ENCODE measurements around the gene CFAP410. TPM values are rescaled to one million over a fixed set of nuclear protein-coding genes. Genes with fewer than 3 reads are reported as not detected.

The CFAP410 gene
- total RNA-seq, 1 experiment from 2014 or later: 26.3 TPM

DNA sequence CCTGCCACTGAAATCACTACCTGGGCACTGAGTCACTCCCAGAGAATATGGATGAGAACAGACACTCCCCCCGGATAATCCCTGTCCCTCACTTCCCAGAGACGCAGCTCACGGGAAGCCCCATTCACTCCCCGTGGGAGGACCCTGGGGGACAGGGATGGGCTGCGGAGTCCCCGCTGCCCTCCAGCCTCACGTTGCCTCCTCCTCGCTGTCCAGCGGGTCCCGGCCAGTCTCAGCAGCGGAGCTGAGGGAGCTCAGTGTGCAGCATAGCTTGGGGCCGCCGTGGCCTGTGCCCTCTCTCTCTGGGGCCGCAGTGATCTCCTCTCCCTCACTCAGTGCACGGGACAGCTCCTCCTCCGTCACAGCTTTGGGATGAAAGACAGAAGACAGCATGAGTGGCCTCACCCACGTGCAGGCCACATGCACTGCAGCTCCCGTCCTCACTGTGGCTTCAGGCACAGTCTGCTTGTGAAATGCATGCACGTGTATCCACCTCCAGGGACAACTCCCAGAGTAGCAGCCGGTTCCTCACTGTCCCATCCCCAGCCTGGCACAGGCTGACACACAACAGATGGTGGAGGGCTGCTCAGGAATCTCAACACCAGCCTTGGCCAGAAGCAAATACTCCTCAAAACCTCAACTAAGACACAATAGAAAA lies 7.4 kb downstream of the CFAP410 start:
- DNase-seq (ENCODE audit: low spot score): no peak

- DNase-seq (ENCODE audit: low spot score): no peak
These were observed 8.0 kb downstream of the CFAP410 start for GRCh38 chr21:44331209-44331608.

- DNase-seq (ENCODE audit: low spot score): no peak
These were observed 8.5 kb downstream of the CFAP410 start for GRCh38 chr21:44330698-44331097.

DNA sequence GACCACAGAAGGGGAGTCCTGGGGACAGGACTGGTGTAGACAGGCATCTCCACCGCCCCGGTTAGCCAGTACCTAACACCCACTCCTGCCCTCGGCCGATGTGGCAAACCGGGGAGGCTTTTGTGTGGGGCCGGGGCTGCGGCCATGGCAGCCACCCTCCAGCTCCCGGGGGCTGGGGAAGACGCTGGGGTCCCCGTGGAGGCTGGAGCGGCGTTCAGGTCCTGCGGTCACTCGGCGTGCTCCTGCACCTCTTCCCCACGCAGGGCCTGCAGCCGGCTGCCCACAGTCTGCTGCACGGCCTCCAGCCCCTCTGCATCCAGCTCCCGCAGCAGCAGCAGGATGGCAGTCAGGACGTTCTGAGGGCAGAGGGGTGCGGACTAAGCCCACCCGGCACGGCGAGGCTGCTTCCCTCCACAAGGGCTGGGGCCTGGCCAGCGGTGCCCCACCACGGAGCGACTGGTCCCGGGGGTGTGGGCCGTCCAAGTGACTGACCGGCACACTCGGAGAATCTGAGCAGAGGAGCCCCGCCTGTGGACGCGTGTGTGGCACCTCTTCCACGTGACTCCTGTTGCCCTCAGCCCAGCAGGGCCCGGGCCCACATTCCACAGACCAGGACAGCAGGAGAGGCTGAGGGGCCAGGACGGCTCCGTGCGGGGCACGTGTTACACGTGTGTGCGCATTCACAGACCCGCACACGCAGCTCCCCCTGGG lies 9.1 kb downstream of the CFAP410 start:
- DNase-seq (ENCODE audit: low spot score): no peak

GRCh38 chr21:44329086-44329889 lies 9.9 kb downstream of the CFAP410 start:
- DNase-seq (ENCODE audit: low spot score): no peak

- no peak for DNase-seq (ENCODE audit: low spot score)
These were observed 10.8 kb downstream of the CFAP410 start for GRCh38 chr21:44328242-44328895.

GRCh38 chr21:44327603-44327974 lies 11.6 kb downstream of the CFAP410 start:
- DNase-seq (ENCODE audit: low spot score): no peak

- DNase-seq (ENCODE audit: low spot score): no peak
These were observed 12.2 kb downstream of the CFAP410 start for GRCh38 chr21:44326716-44327602.

GRCh38 chr21:44326272-44326647 lies 12.9 kb downstream of the CFAP410 start:
- no peak for DNase-seq (ENCODE audit: low spot score)

- no peak for DNase-seq (ENCODE audit: low spot score)
These were observed 13.6 kb downstream of the CFAP410 start for GRCh38 chr21:44325386-44326271.

DNA sequence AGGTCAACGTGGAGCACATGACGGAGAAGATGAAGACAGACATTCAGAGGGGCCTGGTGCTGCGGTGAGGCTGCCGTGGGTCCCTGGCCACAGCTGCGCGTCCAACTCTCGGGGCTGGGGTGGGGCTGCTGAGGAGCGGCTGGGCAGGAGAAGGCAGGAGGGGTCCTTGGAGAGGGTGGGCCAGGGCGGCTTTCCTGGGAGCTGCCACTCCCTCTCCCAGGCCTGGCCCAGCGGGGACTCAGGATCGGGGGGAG lies 14.4 kb downstream of the CFAP410 start:
- no peak for DNase-seq (ENCODE audit: low spot score)

- no peak for DNase-seq (ENCODE audit: low spot score)
These were observed 14.9 kb downstream of the CFAP410 start for GRCh38 chr21:44324106-44324853.

DNA sequence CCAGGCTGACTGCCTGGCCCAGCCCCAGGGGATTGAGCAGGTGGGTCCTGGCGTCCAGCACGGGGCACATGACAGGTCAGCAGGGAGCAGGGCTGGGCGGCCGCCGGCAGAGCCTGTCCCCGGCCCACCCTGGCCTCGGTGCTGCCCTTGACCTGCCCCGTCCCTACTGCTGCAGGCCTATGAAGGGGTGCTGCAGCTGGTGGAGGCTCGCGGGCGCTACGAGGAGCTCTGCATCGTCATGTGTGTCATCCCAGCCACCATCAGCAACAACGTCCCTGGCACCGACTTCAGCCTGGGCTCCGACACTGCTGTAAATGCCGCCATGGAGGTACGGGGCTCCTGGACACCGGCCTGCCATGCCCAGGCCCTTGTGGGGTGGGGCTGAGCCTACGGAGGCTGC lies 15.6 kb downstream of the CFAP410 start:
- no peak for DNase-seq (ENCODE audit: low spot score)

DNA sequence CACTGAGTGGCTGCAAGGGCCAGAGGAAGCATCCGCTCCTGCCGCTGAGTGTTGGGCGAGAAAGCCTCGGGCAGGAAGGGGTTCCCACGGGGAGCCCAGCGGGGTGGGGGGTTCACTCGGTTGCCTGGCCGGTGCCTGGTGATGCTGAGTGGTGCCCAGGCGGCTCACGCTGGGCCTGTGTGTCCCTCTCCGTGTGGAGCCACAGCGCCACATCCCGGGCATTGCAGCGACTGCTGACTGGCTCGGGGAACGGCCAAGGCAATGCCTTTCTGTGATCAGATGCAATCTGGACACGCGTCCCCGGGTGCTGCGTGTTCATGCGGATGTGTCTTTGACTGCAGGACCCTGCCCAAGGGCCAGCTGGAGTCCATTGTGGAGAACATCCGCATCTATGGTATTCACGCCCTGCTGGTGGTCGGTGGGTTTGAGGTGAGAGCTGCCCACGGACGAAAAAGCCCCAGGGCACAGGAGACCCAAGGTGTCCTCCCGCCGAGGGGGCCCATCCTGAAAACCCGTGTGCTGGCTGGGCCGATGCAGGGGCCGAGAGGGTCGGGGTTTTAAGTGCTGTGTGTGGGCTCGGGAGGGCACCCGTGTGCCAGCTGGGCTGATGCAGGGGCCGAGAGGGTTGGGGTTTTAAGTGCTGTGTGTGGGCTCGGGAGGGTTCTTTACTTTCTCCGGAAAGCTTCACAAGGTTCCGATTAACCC lies 16.4 kb downstream of the CFAP410 start:
- no peak for DNase-seq (ENCODE audit: low spot score)

DNA sequence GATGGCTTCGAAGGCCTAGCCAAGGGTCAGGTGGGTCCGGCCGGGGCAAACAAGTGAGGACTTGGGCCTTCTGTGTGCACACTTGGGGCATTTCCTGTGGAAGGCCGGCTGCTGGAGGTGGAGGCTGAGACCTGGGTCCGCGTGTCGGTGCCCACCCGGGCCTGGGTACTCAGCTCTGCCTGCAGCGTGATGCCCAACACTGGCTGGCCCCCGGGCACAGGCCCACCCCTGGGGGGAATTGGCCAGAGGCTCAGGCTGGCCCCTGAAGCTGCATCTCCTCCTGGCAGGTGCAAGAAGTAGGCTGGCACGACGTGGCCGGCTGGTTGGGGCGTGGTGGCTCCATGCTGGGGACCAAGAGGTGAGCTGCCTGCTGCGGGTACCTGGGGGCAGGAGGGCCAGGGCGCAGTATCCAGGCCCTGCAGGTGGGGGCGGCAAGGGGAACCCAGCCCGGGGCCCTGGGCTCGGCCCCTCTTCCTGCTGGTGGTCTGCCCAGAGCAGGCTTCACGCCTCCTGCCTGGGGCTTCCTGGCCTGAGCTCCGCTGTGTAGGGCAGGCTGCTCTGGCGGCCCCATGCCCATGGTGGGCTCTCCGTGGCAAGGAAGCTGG lies 17.2 kb downstream of the CFAP410 start:
- DNase-seq (ENCODE audit: low spot score): no peak

DNA sequence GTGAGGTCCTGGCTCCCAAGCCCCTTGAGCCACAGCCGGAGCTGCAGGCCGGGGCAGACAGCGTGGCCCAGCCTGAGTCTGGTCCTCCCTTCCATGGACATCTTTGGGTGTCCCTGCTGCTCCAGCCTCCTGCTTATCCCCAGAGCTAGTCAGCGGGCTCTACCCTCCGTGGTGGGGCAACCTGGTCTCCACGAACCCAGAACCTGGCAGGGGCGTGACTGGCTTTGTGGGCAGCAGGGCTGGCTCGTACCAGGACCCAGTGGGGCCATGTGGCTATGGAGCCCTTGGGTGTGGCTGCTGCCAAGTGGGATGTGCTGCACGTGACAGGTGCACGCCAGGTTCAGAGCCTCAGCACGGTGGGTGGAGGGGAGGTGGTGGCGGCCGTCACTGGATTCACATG lies 18.3 kb downstream of the CFAP410 start:
- DNase-seq (ENCODE audit: low spot score): no peak

DNA sequence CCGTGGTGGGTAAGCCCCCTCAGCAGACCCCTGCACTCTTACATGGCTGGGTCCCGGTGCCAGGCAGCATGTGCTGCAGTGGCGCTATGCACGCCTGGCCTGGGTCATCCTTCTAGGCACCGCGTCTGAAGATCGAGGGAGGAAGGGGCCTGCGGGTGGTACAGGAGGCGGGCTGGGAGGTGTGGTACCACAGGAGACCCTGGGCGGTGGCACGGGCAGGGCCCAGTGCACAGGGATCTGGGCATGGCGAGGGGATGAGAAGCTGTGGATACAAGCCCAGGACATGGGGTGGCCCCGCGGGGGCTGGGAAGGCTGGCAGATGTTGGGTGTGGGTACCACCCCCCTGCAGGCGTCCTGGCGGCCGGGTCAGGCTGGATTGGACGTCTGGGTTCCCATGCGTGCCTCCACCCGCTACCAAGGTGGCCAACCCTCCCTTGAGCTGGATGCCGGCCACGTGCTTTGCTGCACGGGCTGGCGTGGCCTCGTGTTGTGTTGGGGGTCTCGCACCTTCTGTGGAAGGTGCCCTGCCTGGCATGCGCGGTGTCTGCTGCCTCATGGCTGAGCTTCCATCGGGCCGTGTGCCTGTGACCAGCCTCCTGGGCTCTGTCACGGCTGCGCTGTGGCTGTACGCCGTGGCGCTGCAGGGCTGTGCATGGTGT lies 19.7 kb downstream of the CFAP410 start:
- DNase-seq (ENCODE audit: low spot score): no peak
